ENCODE results near the gene ECHDC1.

DNA sequence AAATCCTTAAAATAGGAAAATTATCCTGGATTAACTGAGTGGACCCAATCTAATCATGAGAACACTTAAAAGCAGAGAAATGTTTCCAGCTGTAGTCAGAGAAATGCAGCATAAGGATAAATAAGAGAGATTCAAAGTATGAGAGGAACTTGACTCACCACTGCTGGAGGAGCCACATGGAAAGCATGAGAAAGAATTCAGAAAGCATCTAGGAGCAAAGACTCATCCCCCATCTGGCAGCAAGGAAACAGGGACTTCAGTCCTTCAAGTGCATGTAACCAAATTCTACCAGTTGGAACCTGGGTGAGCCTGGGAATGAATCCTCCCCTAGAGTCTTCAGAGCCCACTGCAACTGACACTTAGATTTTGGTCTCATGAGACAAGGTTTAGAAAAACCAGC is 43.0 kb downstream of the ECHDC1 start:
- TF ChIP-seq, protein P1, sequence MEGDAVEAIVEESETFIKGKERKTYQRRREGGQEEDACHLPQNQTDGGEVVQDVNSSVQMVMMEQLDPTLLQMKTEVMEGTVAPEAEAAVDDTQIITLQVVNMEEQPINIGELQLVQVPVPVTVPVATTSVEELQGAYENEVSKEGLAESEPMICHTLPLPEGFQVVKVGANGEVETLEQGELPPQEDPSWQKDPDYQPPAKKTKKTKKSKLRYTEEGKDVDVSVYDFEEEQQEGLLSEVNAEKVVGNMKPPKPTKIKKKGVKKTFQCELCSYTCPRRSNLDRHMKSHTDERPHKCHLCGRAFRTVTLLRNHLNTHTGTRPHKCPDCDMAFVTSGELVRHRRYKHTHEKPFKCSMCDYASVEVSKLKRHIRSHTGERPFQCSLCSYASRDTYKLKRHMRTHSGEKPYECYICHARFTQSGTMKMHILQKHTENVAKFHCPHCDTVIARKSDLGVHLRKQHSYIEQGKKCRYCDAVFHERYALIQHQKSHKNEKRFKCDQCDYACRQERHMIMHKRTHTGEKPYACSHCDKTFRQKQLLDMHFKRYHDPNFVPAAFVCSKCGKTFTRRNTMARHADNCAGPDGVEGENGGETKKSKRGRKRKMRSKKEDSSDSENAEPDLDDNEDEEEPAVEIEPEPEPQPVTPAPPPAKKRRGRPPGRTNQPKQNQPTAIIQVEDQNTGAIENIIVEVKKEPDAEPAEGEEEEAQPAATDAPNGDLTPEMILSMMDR (IDR thresholded peaks at IDR 0.05): no peak
- no peak for TF ChIP-seq POLR2A (IDR thresholded peaks at IDR 0.05)
